GM12891 (cell line): ENCODE measurements around the gene SH3TC1.

Experiments used
- POLR2AphosphoS5 ChIP-seq: IDR thresholded peaks from 2 replicates; pipeline ENCODE4 v1.6.1; 2011; ENCODE audit warnings: low read depth, low read length, control low read depth
- SPI1 ChIP-seq: IDR thresholded peaks from 2 replicates; pipeline ENCODE4 v1.6.1; 2011; ENCODE audit warnings: low read depth, low read length, control low read depth

- no peak for TF ChIP-seq POLR2AphosphoS5
- no peak for TF ChIP-seq SPI1
Observed at GRCh38 chr4:8182858-8183725, 16.0 kb upstream of the SH3TC1 start.
